H9 (cell line): ENCODE data around the gene EN1. TPM values are rescaled to one million over a fixed set of nuclear protein-coding genes. Genes with fewer than 3 reads are reported as not detected.

Source experiments
- DNase-seq: peaks from one replicate; pipeline ENCODE4 v3.0.0-alpha.2; 2017
- H2AFZ ChIP-seq: one replicate; pipeline ENCODE4 v1.6.1; 2013; ENCODE audit warnings: mild to moderate bottlenecking, low read length, control low read depth, moderate library complexity
- H2AK5ac ChIP-seq: 2 replicates; pipeline ENCODE4 v1.6.1; 2013; ENCODE audit warnings: low read length, control low read depth, mixed read lengths; ENCODE audit not compliant: insufficient read length
- H2BK120ac ChIP-seq: one replicate; pipeline ENCODE4 v1.6.1; 2013; ENCODE audit warnings: low read depth, mild to moderate bottlenecking, low read length, control low read depth, inconsistent platforms; ENCODE audit not compliant: poor library complexity, severe bottlenecking
- H2BK12ac ChIP-seq: 2 replicates; pipeline ENCODE4 v1.6.1; 2013; ENCODE audit warnings: low read length, control low read depth, mixed read lengths, low read depth; ENCODE audit not compliant: insufficient read length
- H2BK15ac ChIP-seq: 2 replicates; pipeline ENCODE4 v1.6.1; 2013; ENCODE audit warnings: low read depth, low read length, control low read depth
- H2BK20ac ChIP-seq: one replicate; pipeline ENCODE4 v1.6.1; 2013; ENCODE audit warnings: low read depth, mild to moderate bottlenecking, low read length, control low read depth, inconsistent platforms; ENCODE audit not compliant: poor library complexity, severe bottlenecking
- H2BK5ac ChIP-seq: 2 replicates; pipeline ENCODE4 v1.6.1; 2013; ENCODE audit warnings: low read length, control low read depth, mixed read lengths; ENCODE audit not compliant: insufficient read length
- H3K14ac ChIP-seq: 2 replicates; pipeline ENCODE4 v1.6.1; 2013; ENCODE audit warnings: low read length, control low read depth; ENCODE audit not compliant: insufficient read depth
- H3K18ac ChIP-seq: 2 replicates; pipeline ENCODE4 v1.6.1; 2013; ENCODE audit warnings: low read depth, mild to moderate bottlenecking, mixed read lengths, low read length, control low read depth; ENCODE audit not compliant: insufficient read length
- H3K23ac ChIP-seq: 2 replicates; pipeline ENCODE4 v1.6.1; 2013; ENCODE audit warnings: low read length, control low read depth, mixed read lengths, low read depth; ENCODE audit not compliant: insufficient read length
- H3K23me2 ChIP-seq: 2 replicates; pipeline ENCODE4 v1.6.1; 2013; ENCODE audit warnings: low read depth, mild to moderate bottlenecking, mixed read lengths, low read length, control low read depth; ENCODE audit not compliant: insufficient read length, poor library complexity, severe bottlenecking
- H3K27ac ChIP-seq: 2 replicates; pipeline ENCODE4 v1.5.1; 2013; ENCODE audit warnings: low read length, control low read depth, mixed read lengths, low read depth; ENCODE audit not compliant: insufficient read length
- H3K27me3 ChIP-seq: 2 replicates; pipeline ENCODE4 v1.6.1; 2013; ENCODE audit warnings: low read length, control low read depth, inconsistent platforms; ENCODE audit not compliant: insufficient read depth
- H3K4ac ChIP-seq: 2 replicates; pipeline ENCODE4 v1.6.1; 2013; ENCODE audit warnings: low read depth, mild to moderate bottlenecking, control low read depth, inconsistent platforms, low read length, moderate library complexity
- H3K4me1 ChIP-seq: 2 replicates; pipeline ENCODE4 v1.6.1; 2013; ENCODE audit warnings: low read length, control low read depth, inconsistent platforms; ENCODE audit not compliant: insufficient read depth
- H3K4me2 ChIP-seq: 2 replicates; pipeline ENCODE4 v1.6.1; 2013; ENCODE audit warnings: low read length, control low read depth, mixed read lengths; ENCODE audit not compliant: insufficient read length, insufficient read depth
- H3K56ac ChIP-seq: 2 replicates; pipeline ENCODE4 v1.6.1; 2013; ENCODE audit warnings: low read depth, mild to moderate bottlenecking, mixed read lengths, low read length, control low read depth; ENCODE audit not compliant: insufficient read length
- H3K79me1 ChIP-seq: 2 replicates; pipeline ENCODE4 v1.6.1; 2013; ENCODE audit warnings: low read depth, mild to moderate bottlenecking, moderate library complexity, low read length, control low read depth, inconsistent platforms; ENCODE audit not compliant: insufficient read depth, poor library complexity, severe bottlenecking
- H3K79me2 ChIP-seq: 2 replicates; pipeline ENCODE4 v1.6.1; 2013; ENCODE audit warnings: low read length, control low read depth, inconsistent platforms; ENCODE audit not compliant: insufficient read depth
- H3K9ac ChIP-seq: 2 replicates; pipeline ENCODE4 v1.6.1; 2013; ENCODE audit warnings: low read length, control low read depth, mixed read lengths; ENCODE audit not compliant: insufficient read length; ENCODE audit errors: extremely low read depth
- H3K9me3 ChIP-seq: one replicate; pipeline ENCODE4 v1.6.1; 2013; ENCODE audit warnings: low read depth, low read length, inconsistent platforms; ENCODE audit not compliant: control insufficient read depth
- H3T11ph ChIP-seq: one replicate; pipeline ENCODE4 v1.6.1; 2013; ENCODE audit warnings: mild to moderate bottlenecking, low read length, control low read depth, inconsistent platforms
- H4K20me1 ChIP-seq: one replicate; pipeline ENCODE4 v1.6.1; 2013; ENCODE audit not compliant: control insufficient read depth, insufficient read length, insufficient read depth
- H4K5ac ChIP-seq: 2 replicates; pipeline ENCODE4 v1.6.1; 2013; ENCODE audit warnings: low read depth, mild to moderate bottlenecking, mixed read lengths, low read length, control low read depth; ENCODE audit not compliant: insufficient read length
- H4K8ac ChIP-seq: replicated peaks from 2 replicates; pipeline ENCODE4 v1.6.1; 2013; ENCODE audit warnings: low read length, control low read depth, mixed read lengths, low read depth; ENCODE audit not compliant: insufficient read length
- H4K91ac ChIP-seq: 2 replicates; pipeline ENCODE4 v1.6.1; 2013; ENCODE audit warnings: low read depth, mild to moderate bottlenecking, moderate library complexity, mixed read lengths, low read length, control low read depth; ENCODE audit not compliant: insufficient read length
- H3K27ac Mint-ChIP-seq, 3 experiments: 2 replicates in 2 of 3; 3 replicates in 1 of 3; pipeline ENCODE4 v1.8.0; 2020 to 2021; ENCODE audit warnings: mixed read lengths in 3 of 3, mild to moderate bottlenecking in 1 of 3, moderate library complexity in 1 of 3
- H3K27me3 Mint-ChIP-seq: 2 replicates; pipeline ENCODE4 v1.8.0; 2021; ENCODE audit warnings: low read depth, mild to moderate bottlenecking, moderate library complexity, mixed read lengths
- H3K36me3 Mint-ChIP-seq, 3 experiments: 2 replicates in 2 of 3; 3 replicates in 1 of 3; pipeline ENCODE4 v1.8.0; 2020 to 2021; ENCODE audit warnings: low read depth in 3 of 3, mixed read lengths in 3 of 3; ENCODE audit not compliant: insufficient read depth in 1 of 3
- H3K4me1 Mint-ChIP-seq, 2 experiments: 2 replicates each; pipeline ENCODE4 v1.8.0; 2020; ENCODE audit warnings: mixed read lengths in 2 of 2
- H3K4me3 Mint-ChIP-seq, 2 experiments: 2 replicates in 1 of 2; 3 replicates in 1 of 2; pipeline ENCODE4 v1.8.0; 2020 to 2021; ENCODE audit warnings: mild to moderate bottlenecking in 2 of 2, mixed read lengths in 2 of 2, moderate library complexity in 1 of 2
- H3K9me3 Mint-ChIP-seq, 2 experiments: 2 replicates in 1 of 2; 3 replicates in 1 of 2; pipeline ENCODE4 v1.8.0; 2020; ENCODE audit warnings: mild to moderate bottlenecking in 2 of 2, mixed read lengths in 2 of 2, moderate library complexity in 1 of 2
- CTCF ChIP-seq: fragments of 200-600 bp; sonication (generic); conservative IDR thresholded peaks from 3 replicates; pipeline ENCODE4 v1.8.0; 2021; ENCODE audit warnings: antibody characterized with exemption, mild to moderate bottlenecking
- WGBS: extraction: QIAGEN DNeasy Blood & Tissue Kit; methylation state at CpG from one replicate; pipeline ENCODE4 v1.1.7; 2013; ENCODE audit warnings: missing lambda C conversion rate, low lambda C conversion rate, mixed read lengths; ENCODE audit not compliant: insufficient read length; ENCODE audit errors: extremely low coverage; 5-methylcytosine and 5-hydroxymethylcytosine counted together
- total RNA-seq: library from RNA; stranded (reverse); gene quantifications from 2 replicates; pipeline ENCODE4 v1.2.1, GENCODE V29; 2021

Gene EN1
- total RNA-seq, 1 experiment from 2014 or later, result not detected

- H3K23me2 ChIP-seq, result no peaks in the 10 kb centered on the region
- no peak overlapping the region for H4K8ac ChIP-seq
- H2BK5ac ChIP-seq, result no peak overlapping the region
- no peaks in the 10 kb centered on the region for H3K79me2 ChIP-seq
- no peak overlapping the region for H3K4ac ChIP-seq
- no CpG with 5 or more reads among the region's 1 CpG for WGBS
- H3K56ac ChIP-seq, result no peak overlapping the region
- no peak overlapping the region for H2BK120ac ChIP-seq
- Mint-ChIP-seq H3K4me1 (no peaks in the 10 kb centered on the region), H3K36me3 (peaks cover 0 to 8% (median 6%) of the 10 kb centered on the region in 3 experiments; a peak in 5 of 7 replicates), H3K9me3 (peaks cover 16 to 18% of the 10 kb centered on the region in 2 experiments), H3K27ac (no peak overlapping the region), H3K27me3 (peaks cover 14% of the 10 kb centered on the region; the same call in 1 of the 2 replicates), H3K4me3 (no peak overlapping the region)
- no peak overlapping the region for H3K23ac ChIP-seq
- no peaks in the 10 kb centered on the region for H3K27me3 ChIP-seq
- H3T11ph ChIP-seq, result no peak overlapping the region
- H3K4me2 ChIP-seq, result no peak overlapping the region
- TF ChIP-seq CTCF, result no peak
- H3K9me3 ChIP-seq, result peaks cover 8% of the 10 kb centered on the region
- no peak overlapping the region for H2AK5ac ChIP-seq
- H3K79me1 ChIP-seq, result no peaks in the 10 kb centered on the region
- H3K4me1 ChIP-seq, result no peaks in the 10 kb centered on the region
- no peak overlapping the region for H2AFZ ChIP-seq
- H3K18ac ChIP-seq, result no peak overlapping the region
- no peak for DNase-seq
- H2BK12ac ChIP-seq, result no peak overlapping the region
- H3K27ac ChIP-seq, result no peak overlapping the region
- no peak overlapping the region for H4K5ac ChIP-seq
- no peak overlapping the region for H4K91ac ChIP-seq
- no peak overlapping the region for H2BK15ac ChIP-seq
- no peak overlapping the region for H2BK20ac ChIP-seq
- H3K14ac ChIP-seq, result no peak overlapping the region
- no peak overlapping the region for H3K9ac ChIP-seq
- H4K20me1 ChIP-seq, result no peaks in the 10 kb centered on the region
Observed at GRCh38 chr2:118889995-118890394, 42.5 kb upstream of the EN1 start.
